Astrocyte (in vitro differentiated cells and primary cell): ENCODE data around the gene CPB2.

Experiments
- CTCF ChIP-seq: IDR thresholded peaks from 2 replicates; pipeline ENCODE4 v1.5.1; 2011; ENCODE audit warnings: low read depth, mild to moderate bottlenecking, inconsistent platforms, low read length, moderate library complexity; ENCODE audit not compliant: insufficient read depth
- EZH2 ChIP-seq: IDR thresholded peaks from 2 replicates; pipeline ENCODE4 v1.6.1; 2012; ENCODE audit warnings: mild to moderate bottlenecking, low read length, inconsistent platforms; ENCODE audit not compliant: insufficient read depth

- TF ChIP-seq EZH2 (no peak), CTCF (no peak)
These were observed 2.6 kb downstream of the CPB2 start for GRCh38 chr13:46102255-46102605.
